Adrenal gland (tissue), 5 donors: ENCODE results near the gene FHIT.
"Not testable (repeated sequence)": the region's sequence is repeated elsewhere in the genome, so short reads cannot be mapped to it uniquely, and the experiment has no call there.

ENCODE experiments used
- POLR2A ChIP-seq, 2 donors: fragments of 450-650 bp; IDR thresholded peaks; one replicate each; pipeline ENCODE4 v1.6.1; 2017; ENCODE audit warnings: antibody characterized with exemption in 2 of 2, mild to moderate bottlenecking in 2 of 2, moderate library complexity in 1 of 2
- TF ChIP-seq, protein P1 (sequence below), 6 experiments: fragments of 450-650 bp in 4 of 6; fragments of 200-600 bp in 2 of 6; sonication (generic) in 1 of 6; IDR thresholded peaks; 1 replicate in 5 of 6; 2 replicates in 1 of 6; pipeline versions ENCODE4 v1.5.1 to v1.8.0; 2016 to 2021; ENCODE audit warnings: antibody characterized with exemption in 6 of 6, mild to moderate bottlenecking in 2 of 6, moderate library complexity in 1 of 6
- donor health status: DM: no; HTN: no; CAD: no.

GRCh38 chr3:61216171-61216570 is 35.1 kb downstream of the FHIT start:
- TF ChIP-seq, protein P1, sequence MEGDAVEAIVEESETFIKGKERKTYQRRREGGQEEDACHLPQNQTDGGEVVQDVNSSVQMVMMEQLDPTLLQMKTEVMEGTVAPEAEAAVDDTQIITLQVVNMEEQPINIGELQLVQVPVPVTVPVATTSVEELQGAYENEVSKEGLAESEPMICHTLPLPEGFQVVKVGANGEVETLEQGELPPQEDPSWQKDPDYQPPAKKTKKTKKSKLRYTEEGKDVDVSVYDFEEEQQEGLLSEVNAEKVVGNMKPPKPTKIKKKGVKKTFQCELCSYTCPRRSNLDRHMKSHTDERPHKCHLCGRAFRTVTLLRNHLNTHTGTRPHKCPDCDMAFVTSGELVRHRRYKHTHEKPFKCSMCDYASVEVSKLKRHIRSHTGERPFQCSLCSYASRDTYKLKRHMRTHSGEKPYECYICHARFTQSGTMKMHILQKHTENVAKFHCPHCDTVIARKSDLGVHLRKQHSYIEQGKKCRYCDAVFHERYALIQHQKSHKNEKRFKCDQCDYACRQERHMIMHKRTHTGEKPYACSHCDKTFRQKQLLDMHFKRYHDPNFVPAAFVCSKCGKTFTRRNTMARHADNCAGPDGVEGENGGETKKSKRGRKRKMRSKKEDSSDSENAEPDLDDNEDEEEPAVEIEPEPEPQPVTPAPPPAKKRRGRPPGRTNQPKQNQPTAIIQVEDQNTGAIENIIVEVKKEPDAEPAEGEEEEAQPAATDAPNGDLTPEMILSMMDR (IDR thresholded peaks at IDR 0.05), result not testable (repeated sequence)
- not testable (repeated sequence) for TF ChIP-seq POLR2A (IDR thresholded peaks at IDR 0.05)
